Nephron (organoid): ENCODE results near the gene ROBO2.

ENCODE experiments used
- H3K27ac Mint-ChIP-seq, 3 experiments: 2 replicates each; pipeline ENCODE4 v1.8.0; 2020; ENCODE audit warnings: mixed read lengths in 3 of 3, mild to moderate bottlenecking in 2 of 3, moderate library complexity in 1 of 3
- H3K27me3 Mint-ChIP-seq: 2 replicates; pipeline ENCODE4 v1.8.0; 2021; ENCODE audit warnings: low read depth, mild to moderate bottlenecking, moderate library complexity, mixed read lengths
- H3K36me3 Mint-ChIP-seq: 2 replicates; pipeline ENCODE4 v1.8.0; 2020; ENCODE audit warnings: low read depth, mixed read lengths
- H3K4me1 Mint-ChIP-seq: 2 replicates; pipeline ENCODE4 v1.8.0; 2020; ENCODE audit warnings: mixed read lengths
- H3K4me3 Mint-ChIP-seq, 3 experiments: 2 replicates each; pipeline ENCODE4 v1.8.0; 2020; ENCODE audit warnings: mild to moderate bottlenecking in 3 of 3, mixed read lengths in 3 of 3, moderate library complexity in 2 of 3
- H3K9me3 Mint-ChIP-seq: 2 replicates; pipeline ENCODE4 v1.8.0; 2020; ENCODE audit warnings: mixed read lengths
- CTCF ChIP-seq, 3 experiments: fragments of 200-600 bp; sonication (generic); IDR thresholded peaks; one replicate each; pipeline ENCODE4 v1.5.0; 2021; ENCODE audit warnings: antibody characterized with exemption in 3 of 3; ENCODE audit not compliant: unreplicated experiment in 3 of 3

The ROBO2 gene

GRCh38 chr3:77460326-77460725, 420.4 kb downstream of the ROBO2 start:
- no peaks in the 10 kb centered on the region for H3K9me3 Mint-ChIP-seq
- no peak for TF ChIP-seq CTCF (IDR thresholded peaks at IDR 0.05; ENCODE audit: unreplicated experiment in 3 of 3)
- H3K36me3 Mint-ChIP-seq = peaks cover 3% of the 10 kb centered on the region
- no peak overlapping the region for H3K4me3 Mint-ChIP-seq
- no peaks in the 10 kb centered on the region for H3K27me3 Mint-ChIP-seq
- no peak overlapping the region for H3K27ac Mint-ChIP-seq
- peaks cover 11% of the 10 kb centered on the region for H3K4me1 Mint-ChIP-seq

GRCh38 chr3:77462951-77463350, 423.1 kb downstream of the ROBO2 start:
- Mint-ChIP-seq H3K27ac (peak overlapping the region; percentile 43 to 92 (median 54)), H3K4me3 (no peak overlapping the region), H3K9me3 (no peaks in the 10 kb centered on the region), H3K4me1 (peaks cover 33% of the 10 kb centered on the region), H3K36me3 (peaks cover 3% of the 10 kb centered on the region), H3K27me3 (no peaks in the 10 kb centered on the region)
- no peak for TF ChIP-seq CTCF (IDR thresholded peaks at IDR 0.05; ENCODE audit: unreplicated experiment in 3 of 3)

- Mint-ChIP-seq H3K4me1 (peaks cover 45% of the 10 kb centered on the region), H3K27me3 (no peaks in the 10 kb centered on the region), H3K4me3 (no peak overlapping the region), H3K36me3 (peaks cover 3% of the 10 kb centered on the region), H3K27ac (peak overlapping the region in 2 of 3 experiments; percentile 7), H3K9me3 (no peaks in the 10 kb centered on the region)
- TF ChIP-seq CTCF (IDR thresholded peaks at IDR 0.05; ENCODE audit: unreplicated experiment in 3 of 3) = no peak
These were observed 424.3 kb downstream of the ROBO2 start for GRCh38 chr3:77464111-77464688.

GRCh38 chr3:77466562-77467115, 426.7 kb downstream of the ROBO2 start:
- H3K4me3 Mint-ChIP-seq = no peak overlapping the region
- TF ChIP-seq CTCF (IDR thresholded peaks at IDR 0.05; ENCODE audit: unreplicated experiment in 3 of 3) = no peak
- peaks cover 50% of the 10 kb centered on the region for H3K4me1 Mint-ChIP-seq
- H3K9me3 Mint-ChIP-seq = no peaks in the 10 kb centered on the region
- no peaks in the 10 kb centered on the region for H3K27me3 Mint-ChIP-seq
- H3K27ac Mint-ChIP-seq = peak overlapping the region in 2 of 3 experiments; percentile 5 to 62
- H3K36me3 Mint-ChIP-seq = peaks cover 3% of the 10 kb centered on the region

- Mint-ChIP-seq H3K27ac (peak overlapping the region; percentile 76 to 87 (median 77)), H3K36me3 (peaks cover 6% of the 10 kb centered on the region), H3K27me3 (no peaks in the 10 kb centered on the region), H3K9me3 (peaks cover 6% of the 10 kb centered on the region), H3K4me3 (no peak overlapping the region), H3K4me1 (peaks cover 46% of the 10 kb centered on the region)
- no peak for TF ChIP-seq CTCF (IDR thresholded peaks at IDR 0.05; ENCODE audit: unreplicated experiment in 3 of 3)
These were observed 428.1 kb downstream of the ROBO2 start for GRCh38 chr3:77467702-77468625.
